B cell (primary cell): Measurements from ENCODE around the gene MSH6. TPM values are rescaled to one million over a fixed set of nuclear protein-coding genes. Genes with fewer than 3 reads are reported as not detected.

Source experiments
- ATAC-seq: fragments of 200-7000 bp; cut with Tn5 transposase; one replicate; pipeline ENCODE4 v1.10.0; 2021; ENCODE audit warnings: low read depth, mild to moderate bottlenecking, moderate number of reproducible peaks, moderate library complexity
- CTCF ChIA-PET: fragments of 350-600 bp; sonication (Branson Sonifier 250); formaldehyde crosslinking; loops from one replicate; lab custom pipeline; 2021; ENCODE audit warnings: antibody characterized with exemption, inconsistent platforms; lab: Charles Lee
- POLR2A ChIA-PET: fragments of 350-600 bp; sonication (Branson Sonifier 250); formaldehyde crosslinking; loops from one replicate; lab custom pipeline; 2021; ENCODE audit warnings: antibody characterized with exemption; lab: Charles Lee
- DNase-seq: peaks from one replicate; pipeline ENCODE4 v3.0.0; 2013
- H2AFZ ChIP-seq: 2 replicates; pipeline ENCODE4 v1.6.1; 2012; ENCODE audit warnings: mild to moderate bottlenecking, low read depth, low read length; ENCODE audit not compliant: insufficient read depth, poor library complexity, severe bottlenecking
- H3K27ac ChIP-seq, 2 donors: 1 replicate in 1 of 2; 2 replicates in 1 of 2; pipeline ENCODE4 v1.5.1; 2012 to 2013; ENCODE audit warnings: low read length in 2 of 2, mild to moderate bottlenecking in 2 of 2, moderate library complexity in 1 of 2
- H3K27me3 ChIP-seq, 4 experiments: fragments of 200-600 bp in 1 of 4; sonication (generic) in 1 of 4; replicated peaks in 1 of 4; 1 replicate in 2 of 4; 2 replicates in 2 of 4; pipeline versions ENCODE4 v1.6.1 to v1.7.0; 2013 to 2016; ENCODE audit warnings: low read length in 3 of 4, mild to moderate bottlenecking in 2 of 4, mixed read lengths in 1 of 4, moderate library complexity in 1 of 4; ENCODE audit not compliant: insufficient read depth in 4 of 4, control insufficient read depth in 3 of 4; ENCODE audit errors: control extremely low read depth in 1 of 4
- H3K36me3 ChIP-seq, 2 experiments: replicated peaks in 1 of 2; 1 replicate in 1 of 2; 2 replicates in 1 of 2; pipeline versions ENCODE4 v1.6.1 to v1.7.1; 2013; ENCODE audit warnings: low read length in 1 of 2; ENCODE audit not compliant: insufficient read depth in 2 of 2, control insufficient read depth in 1 of 2; ENCODE audit errors: control extremely low read depth in 1 of 2, extremely low read depth in 1 of 2
- H3K4me1 ChIP-seq, 2 donors: fragments of 200-600 bp in 1 of 2; sonication (generic) in 1 of 2; 1 replicate in 1 of 2; 2 replicates in 1 of 2; pipeline versions ENCODE4 v1.5.1 to v1.6.1; 2013 to 2017; ENCODE audit warnings: low read length in 2 of 2; ENCODE audit not compliant: control insufficient read depth in 2 of 2, insufficient read depth in 2 of 2
- H3K4me2 ChIP-seq: replicated peaks from 2 replicates; pipeline ENCODE3; 2012; ENCODE audit warnings: mild to moderate bottlenecking, low read depth, low read length; ENCODE audit not compliant: poor library complexity, severe bottlenecking
- H3K4me3 ChIP-seq, 5 experiments: fragments of 200-600 bp in 1 of 5; sonication (generic) in 1 of 5; 1 replicate in 3 of 5; 2 replicates in 2 of 5; pipeline versions ENCODE4 v1.5.1 to v1.7.0; 2011 to 2016; ENCODE audit warnings: low read length in 4 of 5, mild to moderate bottlenecking in 4 of 5, low read depth in 2 of 5, control low read depth in 1 of 5, moderate library complexity in 1 of 5; ENCODE audit not compliant: insufficient read depth in 1 of 5; ENCODE audit errors: control extremely low read depth in 1 of 5, extremely low read depth in 1 of 5
- H3K79me2 ChIP-seq: fragments of 200-600 bp; sonication (generic); one replicate; pipeline ENCODE4 v1.6.0; 2016; ENCODE audit warnings: low read length; ENCODE audit not compliant: control insufficient read depth, insufficient read depth
- H3K9ac ChIP-seq: fragments of 200-600 bp; sonication (generic); 2 replicates; pipeline ENCODE4 v1.6.1; 2017; ENCODE audit warnings: mild to moderate bottlenecking, low read length, moderate library complexity
- H3K9me3 ChIP-seq, 3 donors: one replicate each; pipeline versions ENCODE4 v1.6.1 to v1.7.1; 2013; ENCODE audit warnings: low read length in 2 of 3; ENCODE audit not compliant: control insufficient read depth in 2 of 3, insufficient read depth in 1 of 3; ENCODE audit errors: control extremely low read depth in 1 of 3
- H4K20me1 ChIP-seq: 2 replicates; pipeline ENCODE4 v1.6.0; 2012; ENCODE audit warnings: mild to moderate bottlenecking, low read length; ENCODE audit not compliant: insufficient read depth, control insufficient read depth, poor library complexity, severe bottlenecking
- H3K27ac Mint-ChIP-seq: one replicate; pipeline ENCODE4 v1.8.0; 2021; ENCODE audit warnings: mixed read lengths
- H3K27me3 Mint-ChIP-seq: one replicate; pipeline ENCODE4 v1.8.0; 2021; ENCODE audit warnings: mixed read lengths
- H3K4me1 Mint-ChIP-seq: one replicate; pipeline ENCODE4 v1.8.0; 2021; ENCODE audit warnings: mixed read lengths
- H3K4me3 Mint-ChIP-seq: one replicate; pipeline ENCODE4 v1.8.0; 2021; ENCODE audit warnings: mixed read lengths
- H3K9me3 Mint-ChIP-seq: one replicate; pipeline ENCODE4 v1.8.0; 2022; ENCODE audit warnings: mixed read lengths; ENCODE audit not compliant: insufficient read depth
- EZH2 ChIP-seq: IDR thresholded peaks from 2 replicates; pipeline ENCODE4 v1.6.1; 2012; ENCODE audit warnings: borderline replicate concordance, low read depth, mild to moderate bottlenecking, moderate library complexity, low read length; ENCODE audit not compliant: insufficient read depth, poor library complexity, severe bottlenecking
- WGBS: methylation state at CpG from one replicate; pipeline ENCODE4 v1.1.5; 2013; ENCODE audit warnings: missing lambda C conversion rate; ENCODE audit not compliant: insufficient coverage; 5-methylcytosine and 5-hydroxymethylcytosine counted together
- intact Hi-C: fragments of 100-400 bp; cut with micrococcal nuclease; formaldehyde crosslinking; loops from one replicate; pipeline ENCODE4 v1.10.0; 2022
- polyA plus RNA-seq: library from polyadenylated mRNA; depleted of rRNA; stranded (reverse); fragments of >200 nt; gene quantifications from 2 replicates; pipeline ENCODE4 v1.2.3, GENCODE V29; 2012
- total RNA-seq, 2 donors: library from RNA; stranded (reverse); fragments of 120-200 nt in 1 of 2; gene quantifications; 1 replicate in 1 of 2; 2 replicates in 1 of 2; pipeline versions ENCODE4 v1.2.3 to v1.2.4, GENCODE V29; 2013 to 2022
- TF ChIP-seq, protein P1 (sequence below): fragments of 200-600 bp; IDR thresholded peaks from one replicate; pipeline ENCODE4 v1.8.0; 2022; ENCODE audit warnings: antibody characterized with exemption, mild to moderate bottlenecking

MSH6 gene
- total and polyA plus RNA-seq, 2 donors (not counting 1 experiment from before 2014, with no cell fraction given), result 6.8 to 43.9 TPM

- no CpG with 5 or more reads among the region's 6 CpGs for WGBS
- H3K4me1 ChIP-seq, result no peaks in the 10 kb centered on the region
Measured at GRCh38 chr2:47805850-47806249, 22.9 kb downstream of the MSH6 start.

GRCh38 chr2:47808614-47809013 lies 25.7 kb downstream of the MSH6 start:
- Mint-ChIP-seq H3K27me3 (no peaks in the 10 kb centered on the region), H3K27ac (no peak overlapping the region), H3K4me3 (no peak overlapping the region), H3K9me3 (no peaks in the 10 kb centered on the region), H3K4me1 (no peaks in the 10 kb centered on the region)
- Histone ChIP-seq H3K4me2 (no peak overlapping the region), H3K27ac (peak overlapping the region in 1 of 2 donors; percentile 13), H3K9me3 (peaks cover 0 to 4% (median 3%) of the 10 kb centered on the region in 3 donors), H3K4me3 (no peak overlapping the region), H3K27me3 (no peaks in the 10 kb centered on the region), H3K9ac (no peak overlapping the region), H3K79me2 (no peaks in the 10 kb centered on the region), H2AFZ (no peak overlapping the region), H3K4me1 (no peaks in the 10 kb centered on the region), H4K20me1 (no peaks in the 10 kb centered on the region), H3K36me3 (peaks cover 39 to 89% of the 10 kb centered on the region in 2 experiments)
- ChIA-PET CTCF (interaction anchor here (1.1 kb wide), 1 partner anchor 611 kb away, joined by 4 read pairs; no protein-coding TSS in a partner anchor), POLR2A (no interaction called here)
- ATAC-seq (no peak), DNase-seq (no peak)
- WGBS, result no CpG with 5 or more reads among the region's 4 CpGs
- TF ChIP-seq, protein P1, sequence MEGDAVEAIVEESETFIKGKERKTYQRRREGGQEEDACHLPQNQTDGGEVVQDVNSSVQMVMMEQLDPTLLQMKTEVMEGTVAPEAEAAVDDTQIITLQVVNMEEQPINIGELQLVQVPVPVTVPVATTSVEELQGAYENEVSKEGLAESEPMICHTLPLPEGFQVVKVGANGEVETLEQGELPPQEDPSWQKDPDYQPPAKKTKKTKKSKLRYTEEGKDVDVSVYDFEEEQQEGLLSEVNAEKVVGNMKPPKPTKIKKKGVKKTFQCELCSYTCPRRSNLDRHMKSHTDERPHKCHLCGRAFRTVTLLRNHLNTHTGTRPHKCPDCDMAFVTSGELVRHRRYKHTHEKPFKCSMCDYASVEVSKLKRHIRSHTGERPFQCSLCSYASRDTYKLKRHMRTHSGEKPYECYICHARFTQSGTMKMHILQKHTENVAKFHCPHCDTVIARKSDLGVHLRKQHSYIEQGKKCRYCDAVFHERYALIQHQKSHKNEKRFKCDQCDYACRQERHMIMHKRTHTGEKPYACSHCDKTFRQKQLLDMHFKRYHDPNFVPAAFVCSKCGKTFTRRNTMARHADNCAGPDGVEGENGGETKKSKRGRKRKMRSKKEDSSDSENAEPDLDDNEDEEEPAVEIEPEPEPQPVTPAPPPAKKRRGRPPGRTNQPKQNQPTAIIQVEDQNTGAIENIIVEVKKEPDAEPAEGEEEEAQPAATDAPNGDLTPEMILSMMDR, result no peak
- TF ChIP-seq EZH2, result no peak
- intact Hi-C loops, result no loop called here

More at GRCh38 chr2:47805850-47806249, 22.9 kb downstream of the MSH6 start:
- Histone ChIP-seq H3K4me3 (no peak overlapping the region), H3K79me2 (no peaks in the 10 kb centered on the region), H3K9ac (no peak overlapping the region), H3K4me2 (no peak overlapping the region), H3K27ac (no peak overlapping the region), H3K27me3 (no peaks in the 10 kb centered on the region), H2AFZ (no peak overlapping the region), H3K36me3 (peaks cover 37 to 87% of the 10 kb centered on the region in 2 experiments), H3K9me3 (peaks cover 2 to 10% (median 10%) of the 10 kb centered on the region in 3 donors), H4K20me1 (no peaks in the 10 kb centered on the region)
- no peak for ATAC-seq
- peaks cover 3% of the 10 kb centered on the region for H3K9me3 Mint-ChIP-seq
- no peaks in the 10 kb centered on the region for H3K4me1 Mint-ChIP-seq
- ChIA-PET POLR2A (no interaction called here), CTCF (no interaction called here)
- TF ChIP-seq, protein P1, result no peak
- no peak for TF ChIP-seq EZH2
- intact Hi-C loops, result no loop called here
- DNase-seq, result no peak
- H3K4me3 Mint-ChIP-seq, result no peak overlapping the region
- H3K27me3 Mint-ChIP-seq, result no peaks in the 10 kb centered on the region
- no peak overlapping the region for H3K27ac Mint-ChIP-seq
